Fibroblast of lung (primary cell): ENCODE results near the gene TTC19. TPM values are rescaled to one million over a fixed set of nuclear protein-coding genes. Genes with fewer than 3 reads are reported as not detected.

Source experiments
- DNase-seq, 2 donors: peaks; one replicate each; pipeline versions ENCODE4 v3.0.0 to v3.0.0-alpha.2; 2010; ENCODE audit warnings: low read depth in 2 of 2
- H2AFZ ChIP-seq: 2 replicates; pipeline ENCODE4 v1.5.1; 2012; ENCODE audit warnings: low read length, control low read depth, inconsistent platforms
- H3K27ac ChIP-seq: 2 replicates; pipeline ENCODE4 v1.5.1; 2011; ENCODE audit warnings: low read length, control low read depth; ENCODE audit not compliant: insufficient read depth
- H3K27me3 ChIP-seq: 2 replicates; pipeline ENCODE4 v1.5.1; 2011; ENCODE audit warnings: mild to moderate bottlenecking, low read length; ENCODE audit not compliant: control insufficient read depth, insufficient read depth
- H3K36me3 ChIP-seq: 2 replicates; pipeline ENCODE4 v1.5.1; 2011; ENCODE audit warnings: low read length; ENCODE audit not compliant: control insufficient read depth, insufficient read depth
- H3K4me1 ChIP-seq: 2 replicates; pipeline ENCODE4 v1.5.1; 2011; ENCODE audit warnings: low read length; ENCODE audit not compliant: control insufficient read depth, insufficient read depth; ENCODE audit errors: extremely low read depth
- H3K4me2 ChIP-seq: 2 replicates; pipeline ENCODE4 v1.5.1; 2011; ENCODE audit warnings: low read length, control low read depth; ENCODE audit not compliant: insufficient read depth; ENCODE audit errors: extremely low read depth
- H3K4me3 ChIP-seq, 4 experiments: fragments of 200-600 bp in 1 of 4; sonication (generic) in 1 of 4; replicated peaks in 1 of 4; 2 replicates each; pipeline ENCODE4 v1.5.1; 2011 to 2016; ENCODE audit warnings: low read length in 4 of 4, low read depth in 3 of 4, mild to moderate bottlenecking in 3 of 4, control low read depth in 2 of 4, inconsistent platforms in 1 of 4, mixed read lengths in 1 of 4; ENCODE audit not compliant: insufficient read depth in 1 of 4; ENCODE audit errors: control extremely low read depth in 1 of 4
- H3K79me2 ChIP-seq: 2 replicates; pipeline ENCODE4 v1.5.1; 2012; ENCODE audit warnings: mild to moderate bottlenecking, low read length, inconsistent platforms; ENCODE audit not compliant: control insufficient read depth, insufficient read depth
- H3K9ac ChIP-seq: 2 replicates; pipeline ENCODE4 v1.5.1; 2011; ENCODE audit warnings: mild to moderate bottlenecking, low read length, control low read depth; ENCODE audit not compliant: insufficient read depth
- H3K9me3 ChIP-seq: 2 replicates; pipeline ENCODE4 v1.5.1; 2012; ENCODE audit warnings: low read depth, low read length; ENCODE audit not compliant: control insufficient read depth, insufficient read depth
- H4K20me1 ChIP-seq: 2 replicates; pipeline ENCODE4 v1.5.1; 2011; ENCODE audit warnings: low read length; ENCODE audit not compliant: control insufficient read depth, insufficient read depth; ENCODE audit errors: extremely low read depth
- CTCF ChIP-seq, 2 donors: IDR thresholded peaks in 1 of 2; conservative IDR thresholded peaks in 1 of 2; 1 replicate in 1 of 2; 2 replicates in 1 of 2; pipeline ENCODE4 v1.5.1; 2011 to 2012; ENCODE audit warnings: low read length in 2 of 2, control low read depth in 1 of 2, inconsistent platforms in 1 of 2, low read depth in 1 of 2, mild to moderate bottlenecking in 1 of 2
- EZH2 ChIP-seq: IDR thresholded peaks from 2 replicates; pipeline ENCODE4 v1.5.1; 2012; ENCODE audit warnings: low read length, control low read depth, mild to moderate bottlenecking; ENCODE audit errors: missing control alignments
- polyA plus RNA-seq, 2 donors: library from polyadenylated mRNA; depleted of rRNA in 1 of 2; stranded (reverse) in 1 of 2; unstranded in 1 of 2; fragments of >200 nt; gene quantifications; 2 replicates each; pipeline ENCODE4 v1.2.1, GENCODE V29; 2011 to 2012; ENCODE audit warnings: missing spikeins in 1 of 2
- total RNA-seq: library from RNA; depleted of rRNA; stranded (reverse); fragments of >200 nt; gene quantifications from 2 replicates; pipeline ENCODE4 v1.2.1, GENCODE V29; 2014

The TTC19 gene
- total and polyA plus RNA-seq, 2 donors (not counting 1 experiment from before 2014, with no cell fraction given) = 4.2 to 23.0 TPM

- no peak overlapping the region for H3K9ac ChIP-seq
- H3K4me3 ChIP-seq = no peak overlapping the region
- H3K79me2 ChIP-seq = no peaks in the 10 kb centered on the region
Observed at GRCh38 chr17:16027708-16028584, 28.3 kb downstream of the TTC19 start.

GRCh38 chr17:16033729-16034349 is 34.2 kb downstream of the TTC19 start:
- Histone ChIP-seq H3K27ac (no peak overlapping the region), H3K79me2 (no peaks in the 10 kb centered on the region), H3K4me3 (no peak overlapping the region), H3K9ac (no peak overlapping the region), H4K20me1 (no peaks in the 10 kb centered on the region), H3K9me3 (no peaks in the 10 kb centered on the region), H3K36me3 (peaks cover 20% of the 10 kb centered on the region), H2AFZ (no peak overlapping the region), H3K4me1 (no peaks in the 10 kb centered on the region), H3K4me2 (no peak overlapping the region), H3K27me3 (no peaks in the 10 kb centered on the region)
- TF ChIP-seq EZH2 = no peak
- no peak for TF ChIP-seq CTCF (conservative IDR thresholded peaks at IDR 0.05 in 1 of 2, IDR thresholded peaks at IDR 0.05 in 1 of 2; ENCODE audit: low read depth in 1 of 2, low read length in 2 of 2)
- no peak for DNase-seq

More at GRCh38 chr17:16027708-16028584, 28.3 kb downstream of the TTC19 start:
- Histone ChIP-seq H3K9me3 (no peaks in the 10 kb centered on the region), H2AFZ (no peak overlapping the region), H3K4me2 (peak overlapping the region; percentile 18), H3K4me1 (peaks cover 7% of the 10 kb centered on the region), H3K27ac (peak overlapping the region; percentile 62), H3K27me3 (no peaks in the 10 kb centered on the region), H3K36me3 (peaks cover 20% of the 10 kb centered on the region), H4K20me1 (no peaks in the 10 kb centered on the region)
- DNase-seq = peak; percentile 87 to 97
- TF ChIP-seq EZH2 (no peak), CTCF (conservative IDR thresholded peaks at IDR 0.05 in 1 of 2, IDR thresholded peaks at IDR 0.05 in 1 of 2; ENCODE audit: low read depth in 1 of 2, low read length in 2 of 2) (no peak)

GRCh38 chr17:16036261-16036660 is 36.6 kb downstream of the TTC19 start:
- Histone ChIP-seq H3K4me1 (no peaks in the 10 kb centered on the region), H3K4me2 (no peak overlapping the region), H4K20me1 (no peaks in the 10 kb centered on the region), H3K9ac (no peak overlapping the region), H3K36me3 (peaks cover 19% of the 10 kb centered on the region), H3K27ac (no peak overlapping the region), H3K9me3 (no peaks in the 10 kb centered on the region), H3K27me3 (no peaks in the 10 kb centered on the region), H2AFZ (no peak overlapping the region), H3K79me2 (no peaks in the 10 kb centered on the region), H3K4me3 (no peak overlapping the region)
- TF ChIP-seq CTCF (conservative IDR thresholded peaks at IDR 0.05 in 1 of 2, IDR thresholded peaks at IDR 0.05 in 1 of 2; ENCODE audit: low read depth in 1 of 2, low read length in 2 of 2) = no peak
- TF ChIP-seq EZH2 = no peak
- no peak for DNase-seq
